Tibial nerve (tissue), 4 donors: ENCODE measurements around the gene ST3GAL4. TPM values are rescaled to one million over a fixed set of nuclear protein-coding genes. Genes with fewer than 3 reads are reported as not detected.

Experiments used
- DNase-seq, 2 donors: peaks; one replicate each; pipeline ENCODE4 v3.0.0-alpha.2; 2019; ENCODE audit warnings: low spot score in 2 of 2
- H3K27ac ChIP-seq, 4 donors: fragments of 200-600 bp; sonication (generic) in 3 of 4; one replicate each; pipeline ENCODE4 v1.5.1; 2017 to 2019; ENCODE audit warnings: mild to moderate bottlenecking in 1 of 4
- H3K27me3 ChIP-seq, 2 donors: fragments of 200-600 bp; sonication (generic) in 1 of 2; one replicate each; pipeline versions ENCODE4 v1.5.1 to v1.6.0; 2017 to 2019
- H3K36me3 ChIP-seq, 3 donors: fragments of 200-600 bp; sonication (generic); one replicate each; pipeline ENCODE4 v1.5.1; 2018 to 2019
- H3K4me1 ChIP-seq, 4 donors: fragments of 200-600 bp; sonication (generic) in 3 of 4; one replicate each; pipeline ENCODE4 v1.5.1; 2017 to 2019
- H3K4me3 ChIP-seq, 4 donors: fragments of 200-600 bp; sonication (generic) in 3 of 4; one replicate each; pipeline ENCODE4 v1.5.1; 2017 to 2019; ENCODE audit warnings: mild to moderate bottlenecking in 1 of 4, moderate library complexity in 1 of 4
- H3K9me3 ChIP-seq, 4 donors: fragments of 200-600 bp; sonication (generic) in 3 of 4; one replicate each; pipeline ENCODE4 v1.5.1; 2017 to 2019
- EP300 ChIP-seq, 2 donors: sonication (generic); formaldehyde crosslinking; IDR thresholded peaks; one replicate each; pipeline ENCODE4 v1.6.1; 2017; ENCODE audit warnings: antibody characterized with exemption in 2 of 2, mild to moderate bottlenecking in 1 of 2
- POLR2A ChIP-seq, 2 donors: fragments of 450-650 bp; IDR thresholded peaks; one replicate each; pipeline ENCODE4 v1.6.1; 2017; ENCODE audit warnings: antibody characterized with exemption in 2 of 2, mild to moderate bottlenecking in 2 of 2, moderate library complexity in 2 of 2
- WGBS, 2 donors: methylation state at CpG; one replicate each; pipeline ENCODE4 v1.1.5; 2018; 5-methylcytosine and 5-hydroxymethylcytosine counted together
- total RNA-seq, 4 donors: library from RNA; depleted of rRNA; stranded (reverse); fragments of >200 nt; gene quantifications; one replicate each; pipeline ENCODE4 v1.1.0, GENCODE V29; 2016
- TF ChIP-seq, protein P1 (sequence below), 5 experiments: fragments of 200-600 bp in 3 of 5; fragments of 450-650 bp in 2 of 5; sonication (generic) in 3 of 5; IDR thresholded peaks; one replicate each; pipeline ENCODE4 v1.5.1; 2016 to 2019; ENCODE audit warnings: antibody characterized with exemption in 5 of 5, mild to moderate bottlenecking in 3 of 5, moderate library complexity in 2 of 5

The ST3GAL4 gene
- total RNA-seq, 4 donors from 2014 or later, result 68.1 to 162 (median 122) TPM

DNA sequence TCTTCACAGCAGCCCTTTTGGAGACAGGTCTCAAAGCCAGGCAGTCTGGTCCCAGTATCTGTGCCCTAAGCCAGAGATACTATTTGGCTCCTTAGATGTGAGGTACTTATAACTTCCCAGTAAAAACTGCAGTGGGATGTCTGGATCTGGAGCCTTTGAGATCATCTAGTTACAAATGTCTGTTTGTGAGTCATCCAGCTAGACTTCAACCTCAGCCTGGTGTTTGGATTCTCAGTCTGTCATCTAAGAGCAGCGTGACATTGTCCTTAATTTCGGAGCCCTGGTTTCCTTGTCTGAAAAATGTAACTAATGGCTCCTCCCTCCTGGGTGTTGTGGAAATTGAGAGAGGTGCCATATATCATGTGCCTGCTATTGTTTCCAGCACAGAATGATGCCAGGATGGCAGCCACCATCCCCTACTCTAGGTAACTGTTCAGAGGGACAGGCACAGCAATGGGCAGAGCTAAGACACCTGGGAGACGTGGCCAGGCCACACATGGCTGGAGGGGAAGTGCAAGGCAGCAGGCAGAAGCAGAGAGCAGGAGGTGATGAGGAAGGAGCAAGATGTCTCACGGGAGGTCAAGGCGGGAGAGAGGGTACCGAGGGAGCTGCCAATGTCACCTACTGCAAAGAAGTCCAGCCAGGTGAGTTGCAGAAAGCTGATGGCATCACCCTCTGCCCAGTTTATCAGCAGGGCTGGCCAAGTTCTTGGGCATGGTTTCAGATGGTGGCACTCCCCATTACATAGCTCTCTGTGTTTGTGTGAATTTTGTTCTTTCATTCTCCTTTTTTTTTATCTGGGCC, 20.6 kb upstream of the ST3GAL4 start:
- no peak for DNase-seq
- Histone ChIP-seq H3K27me3 (no peaks in the 10 kb centered on the region), H3K4me3 (no peak overlapping the region), H3K4me1 (peaks cover 0 to 48% (median 10%) of the 10 kb centered on the region in 4 donors), H3K36me3 (peaks cover 0 to 37% (median 0%) of the 10 kb centered on the region in 3 donors), H3K9me3 (no peaks in the 10 kb centered on the region), H3K27ac (no peak overlapping the region)
- WGBS, 2 donors, result 87 to 94% methylated on average over 6 of the region's 6 CpGs
- TF ChIP-seq EP300 (IDR thresholded peaks at IDR 0.05), result no peak
- TF ChIP-seq POLR2A (IDR thresholded peaks at IDR 0.05), result no peak
- TF ChIP-seq, protein P1, sequence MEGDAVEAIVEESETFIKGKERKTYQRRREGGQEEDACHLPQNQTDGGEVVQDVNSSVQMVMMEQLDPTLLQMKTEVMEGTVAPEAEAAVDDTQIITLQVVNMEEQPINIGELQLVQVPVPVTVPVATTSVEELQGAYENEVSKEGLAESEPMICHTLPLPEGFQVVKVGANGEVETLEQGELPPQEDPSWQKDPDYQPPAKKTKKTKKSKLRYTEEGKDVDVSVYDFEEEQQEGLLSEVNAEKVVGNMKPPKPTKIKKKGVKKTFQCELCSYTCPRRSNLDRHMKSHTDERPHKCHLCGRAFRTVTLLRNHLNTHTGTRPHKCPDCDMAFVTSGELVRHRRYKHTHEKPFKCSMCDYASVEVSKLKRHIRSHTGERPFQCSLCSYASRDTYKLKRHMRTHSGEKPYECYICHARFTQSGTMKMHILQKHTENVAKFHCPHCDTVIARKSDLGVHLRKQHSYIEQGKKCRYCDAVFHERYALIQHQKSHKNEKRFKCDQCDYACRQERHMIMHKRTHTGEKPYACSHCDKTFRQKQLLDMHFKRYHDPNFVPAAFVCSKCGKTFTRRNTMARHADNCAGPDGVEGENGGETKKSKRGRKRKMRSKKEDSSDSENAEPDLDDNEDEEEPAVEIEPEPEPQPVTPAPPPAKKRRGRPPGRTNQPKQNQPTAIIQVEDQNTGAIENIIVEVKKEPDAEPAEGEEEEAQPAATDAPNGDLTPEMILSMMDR (IDR thresholded peaks at IDR 0.05), result no peak

DNA sequence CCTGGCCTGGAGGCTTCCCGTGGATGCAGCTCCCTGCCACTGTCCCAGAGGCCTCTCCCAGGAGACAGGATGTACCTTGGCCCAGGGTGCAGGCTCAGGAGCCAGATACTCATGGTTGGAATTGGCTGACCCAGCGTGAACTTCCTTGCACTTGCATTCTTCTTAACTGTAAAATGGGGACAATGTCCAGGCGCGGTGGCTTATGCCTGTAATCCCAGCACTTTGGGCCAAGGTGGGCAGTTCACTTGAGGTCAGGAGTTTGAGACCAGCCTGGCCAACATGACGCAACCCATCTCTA, 20.1 kb upstream of the ST3GAL4 start:
- TF ChIP-seq, protein P1 (IDR thresholded peaks at IDR 0.05), result no peak
- TF ChIP-seq POLR2A (IDR thresholded peaks at IDR 0.05), result no peak
- no peak for TF ChIP-seq EP300 (IDR thresholded peaks at IDR 0.05)
- Histone ChIP-seq H3K27ac (no peak overlapping the region), H3K4me1 (peaks cover 0 to 48% (median 11%) of the 10 kb centered on the region in 4 donors), H3K9me3 (no peaks in the 10 kb centered on the region), H3K27me3 (no peaks in the 10 kb centered on the region), H3K36me3 (peaks cover 0 to 37% (median 0%) of the 10 kb centered on the region in 3 donors), H3K4me3 (no peak overlapping the region)
- 85 to 92% methylated on average over 5 of the region's 5 CpGs for WGBS, 2 donors
- no peak for DNase-seq

DNA sequence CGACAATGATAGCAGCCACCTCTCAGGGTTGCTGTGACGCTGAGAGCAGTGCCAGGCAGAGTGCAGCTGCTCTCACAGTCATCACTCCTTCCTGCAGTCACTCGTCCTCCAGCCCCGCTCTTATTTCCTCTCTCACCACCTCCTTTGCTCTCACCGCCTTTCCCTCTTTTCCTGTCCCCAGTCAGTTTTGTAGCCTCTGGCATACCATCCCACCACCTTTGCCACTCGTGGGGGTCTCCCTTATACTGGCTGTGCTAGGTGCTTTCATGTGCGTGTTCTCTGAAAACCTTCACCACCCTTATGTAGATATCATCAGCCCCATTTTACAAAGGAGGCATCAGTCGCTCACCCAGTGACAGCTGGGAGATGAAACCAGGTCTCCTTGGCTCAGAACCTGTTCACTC, 19.3 kb upstream of the ST3GAL4 start:
- no peak for DNase-seq
- Histone ChIP-seq H3K4me3 (no peak overlapping the region), H3K9me3 (no peaks in the 10 kb centered on the region), H3K27ac (no peak overlapping the region), H3K36me3 (peaks cover 0 to 36% (median 0%) of the 10 kb centered on the region in 3 donors), H3K27me3 (no peaks in the 10 kb centered on the region), H3K4me1 (peaks cover 0 to 54% (median 16%) of the 10 kb centered on the region in 4 donors)
- 82 to 85% methylated on average over 8 of the region's 8 CpGs for WGBS, 2 donors
- TF ChIP-seq EP300 (IDR thresholded peaks at IDR 0.05), result no peak
- TF ChIP-seq, protein P1 (IDR thresholded peaks at IDR 0.05), result no peak
- TF ChIP-seq POLR2A (IDR thresholded peaks at IDR 0.05), result no peak

DNA sequence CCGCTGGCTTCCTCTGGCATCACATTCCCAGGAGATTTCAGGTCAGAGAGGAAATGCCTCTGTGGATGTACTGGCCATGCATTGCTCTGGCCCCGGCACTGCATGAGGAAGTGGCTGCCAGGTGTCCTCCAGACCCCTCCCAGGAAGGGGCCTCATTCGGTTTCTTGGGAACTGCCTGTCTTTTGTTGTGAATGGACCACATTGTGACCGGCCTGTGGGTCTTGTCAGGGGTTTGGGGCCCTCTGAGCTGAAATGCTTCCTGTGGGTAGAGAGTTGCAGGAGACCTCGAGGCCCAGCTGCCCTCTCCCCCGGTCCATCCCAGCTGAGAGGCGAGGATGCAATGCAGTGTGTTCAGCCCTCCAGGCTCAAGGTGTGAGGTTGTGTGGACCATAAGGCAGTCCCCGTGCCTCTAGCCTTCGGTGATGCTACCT, 18.8 kb upstream of the ST3GAL4 start:
- H3K4me1 ChIP-seq, result peaks cover 0 to 54% (median 20%) of the 10 kb centered on the region in 4 donors
- WGBS, 2 donors, result 58 to 75% methylated on average over 7 to 8 of the region's 9 CpGs
- TF ChIP-seq, protein P1 (IDR thresholded peaks at IDR 0.05), result no peak
- TF ChIP-seq POLR2A (IDR thresholded peaks at IDR 0.05) (no peak), EP300 (IDR thresholded peaks at IDR 0.05) (no peak)
- H3K36me3 ChIP-seq, result peaks cover 0 to 30% (median 0%) of the 10 kb centered on the region in 3 donors
- no peak overlapping the region for H3K27ac ChIP-seq
- no peaks in the 10 kb centered on the region for H3K9me3 ChIP-seq
- no peak overlapping the region for H3K4me3 ChIP-seq
- DNase-seq, result no peak
- no peaks in the 10 kb centered on the region for H3K27me3 ChIP-seq

DNA sequence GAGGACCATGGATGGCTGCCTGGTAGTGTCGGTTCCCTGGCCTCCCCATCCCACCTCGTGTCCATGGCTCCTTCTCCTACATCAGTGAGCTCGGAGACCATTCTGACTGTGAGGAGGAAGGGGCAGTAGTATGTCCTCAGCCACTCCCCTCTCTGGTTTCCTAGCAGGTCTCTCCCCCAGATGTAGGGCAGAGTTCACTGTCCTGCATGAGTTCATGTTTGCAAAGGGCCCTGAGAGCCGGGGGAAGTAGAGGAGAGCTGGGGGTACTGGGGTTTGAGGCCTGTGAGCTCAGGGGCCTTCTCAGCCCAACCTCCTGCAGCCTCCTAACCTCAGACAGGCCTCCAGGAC, 18.4 kb upstream of the ST3GAL4 start:
- H3K27ac ChIP-seq, result no peak overlapping the region
- DNase-seq, result no peak
- no peak overlapping the region for H3K4me3 ChIP-seq
- H3K4me1 ChIP-seq, result peaks cover 0 to 53% (median 20%) of the 10 kb centered on the region in 4 donors
- 62 to 83% methylated on average over 4 of the region's 4 CpGs for WGBS, 2 donors
- H3K27me3 ChIP-seq, result no peaks in the 10 kb centered on the region
- peaks cover 0 to 29% (median 0%) of the 10 kb centered on the region in 3 donors for H3K36me3 ChIP-seq
- TF ChIP-seq, protein P1 (IDR thresholded peaks at IDR 0.05), result no peak
- no peak for TF ChIP-seq EP300 (IDR thresholded peaks at IDR 0.05)
- no peak for TF ChIP-seq POLR2A (IDR thresholded peaks at IDR 0.05)
- no peaks in the 10 kb centered on the region for H3K9me3 ChIP-seq
